Measurements from ENCODE around the gene XRN2. TPM values are rescaled to one million over a fixed set of nuclear protein-coding genes. Genes with fewer than 3 reads are reported as not detected.

XRN2 gene
- total RNA-seq, 2 experiments from 2014 or later, result 71.3 to 72.6 TPM

GRCh38 chr20:21342656-21343345 lies 39.7 kb downstream of the XRN2 start:
- Mint-ChIP-seq H3K9me3 (no peaks in the 10 kb centered on the region), H3K27ac (no peak overlapping the region), H3K4me1 (ENCODE audit: low read depth) (no peaks in the 10 kb centered on the region), H3K27me3 (no peaks in the 10 kb centered on the region), H3K36me3 (ENCODE audit: low read depth) (peaks cover 37% of the 10 kb centered on the region), H3K4me3 (no peak overlapping the region)
- POLR2A ChIA-PET, result no interaction called here
- DNase-seq, result no peak
- ATAC-seq, result no peak
- TF ChIP-seq, protein P1, sequence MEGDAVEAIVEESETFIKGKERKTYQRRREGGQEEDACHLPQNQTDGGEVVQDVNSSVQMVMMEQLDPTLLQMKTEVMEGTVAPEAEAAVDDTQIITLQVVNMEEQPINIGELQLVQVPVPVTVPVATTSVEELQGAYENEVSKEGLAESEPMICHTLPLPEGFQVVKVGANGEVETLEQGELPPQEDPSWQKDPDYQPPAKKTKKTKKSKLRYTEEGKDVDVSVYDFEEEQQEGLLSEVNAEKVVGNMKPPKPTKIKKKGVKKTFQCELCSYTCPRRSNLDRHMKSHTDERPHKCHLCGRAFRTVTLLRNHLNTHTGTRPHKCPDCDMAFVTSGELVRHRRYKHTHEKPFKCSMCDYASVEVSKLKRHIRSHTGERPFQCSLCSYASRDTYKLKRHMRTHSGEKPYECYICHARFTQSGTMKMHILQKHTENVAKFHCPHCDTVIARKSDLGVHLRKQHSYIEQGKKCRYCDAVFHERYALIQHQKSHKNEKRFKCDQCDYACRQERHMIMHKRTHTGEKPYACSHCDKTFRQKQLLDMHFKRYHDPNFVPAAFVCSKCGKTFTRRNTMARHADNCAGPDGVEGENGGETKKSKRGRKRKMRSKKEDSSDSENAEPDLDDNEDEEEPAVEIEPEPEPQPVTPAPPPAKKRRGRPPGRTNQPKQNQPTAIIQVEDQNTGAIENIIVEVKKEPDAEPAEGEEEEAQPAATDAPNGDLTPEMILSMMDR (IDR thresholded peaks at IDR 0.05), result no peak
- intact Hi-C loops (cut with micrococcal nuclease), result no loop called here
- CTCF ChIA-PET, result interaction anchor here (0.6 to 1.9 kb wide), 4 partner anchors 10 to 163 kb away, joined by 3 to 9 read pairs (median 4); no protein-coding TSS in a partner anchor

DNA sequence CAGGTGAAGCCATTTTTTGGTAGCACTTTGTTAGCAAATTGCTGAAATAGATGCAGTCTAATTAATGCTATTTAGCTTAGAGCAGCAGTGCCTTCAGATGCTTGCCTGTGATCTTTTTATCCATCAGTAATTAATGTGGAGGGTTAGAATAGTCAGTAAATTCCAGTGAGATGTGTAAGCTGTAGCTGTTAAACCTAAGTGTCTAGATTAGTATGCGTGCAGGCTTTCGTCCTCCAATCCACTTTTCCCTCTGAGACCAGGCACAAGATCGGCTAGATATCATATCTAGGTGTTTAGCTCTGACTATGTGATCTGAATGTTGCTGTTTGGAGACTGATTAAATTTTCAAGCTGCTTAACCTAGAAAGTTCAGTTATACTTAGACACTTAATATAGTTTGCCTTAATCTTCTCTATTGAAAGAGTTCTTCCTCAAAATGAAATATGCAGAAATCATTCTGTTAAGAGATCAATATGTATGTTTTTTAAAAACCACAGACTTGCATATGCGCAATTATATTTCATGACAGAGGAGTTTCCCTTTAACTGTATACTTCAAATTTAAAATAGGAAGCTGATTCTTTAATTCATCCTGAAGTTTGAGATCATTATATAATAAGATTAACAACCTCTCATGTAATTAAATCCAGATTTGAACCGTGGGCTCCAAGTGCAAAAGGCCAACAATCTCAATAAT lies 41.2 kb downstream of the XRN2 start:
- ATAC-seq (no peak), DNase-seq (no peak)
- H3K4me3 Mint-ChIP-seq, result no peak overlapping the region
- ChIA-PET POLR2A (no interaction called here), CTCF (interaction anchor here (1.0 to 1.5 kb wide), 3 partner anchors 9 to 296 kb away, joined by 3 to 5 read pairs (median 3); no protein-coding TSS in a partner anchor)
- H3K4me1 Mint-ChIP-seq (ENCODE audit: low read depth), result no peaks in the 10 kb centered on the region
- intact Hi-C loops (cut with micrococcal nuclease), result no loop called here
- no peak overlapping the region for H3K27ac Mint-ChIP-seq
- TF ChIP-seq, protein P1 (IDR thresholded peaks at IDR 0.05), result no peak
- H3K36me3 Mint-ChIP-seq (ENCODE audit: low read depth), result peaks cover 41% of the 10 kb centered on the region
- no peaks in the 10 kb centered on the region for H3K27me3 Mint-ChIP-seq
- no peaks in the 10 kb centered on the region for H3K9me3 Mint-ChIP-seq

DNA sequence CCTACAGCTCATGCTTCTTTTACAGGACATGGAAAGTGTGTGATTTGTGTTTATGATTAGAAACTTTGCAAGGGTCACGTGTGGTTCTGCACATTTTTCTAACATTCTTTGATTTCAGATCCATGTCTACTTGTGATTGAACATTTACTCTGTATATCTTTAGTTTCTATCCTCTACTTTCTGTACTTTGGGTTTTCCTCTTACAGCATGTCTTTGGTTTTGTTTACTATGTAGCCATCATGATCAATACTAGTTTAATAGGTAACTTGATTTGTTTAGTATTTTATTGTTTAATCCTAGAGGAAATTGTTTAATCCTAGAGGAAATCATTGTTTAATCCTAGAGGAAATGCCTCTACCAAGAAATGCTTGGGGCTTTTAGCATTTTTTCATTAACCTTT lies 41.8 kb downstream of the XRN2 start:
- CTCF ChIA-PET, result interaction anchor here (1.0 to 2.1 kb wide), 4 partner anchors 10 to 297 kb away, joined by 3 to 13 read pairs (median 4); no protein-coding TSS in a partner anchor
- Mint-ChIP-seq H3K27me3 (no peaks in the 10 kb centered on the region), H3K4me3 (no peak overlapping the region), H3K36me3 (ENCODE audit: low read depth) (peaks cover 39% of the 10 kb centered on the region), H3K27ac (no peak overlapping the region), H3K4me1 (ENCODE audit: low read depth) (no peaks in the 10 kb centered on the region), H3K9me3 (no peaks in the 10 kb centered on the region)
- TF ChIP-seq, protein P1 (IDR thresholded peaks at IDR 0.05), result no peak
- POLR2A ChIA-PET, result no interaction called here
- no peak for DNase-seq
- intact Hi-C loops (cut with micrococcal nuclease), result no loop called here
- ATAC-seq, result no peak

- intact Hi-C loops (cut with micrococcal nuclease), result no loop called here
- DNase-seq (no peak), ATAC-seq (no peak)
- Mint-ChIP-seq H3K27ac (no peak overlapping the region), H3K36me3 (ENCODE audit: low read depth) (peaks cover 20% of the 10 kb centered on the region), H3K9me3 (no peaks in the 10 kb centered on the region), H3K4me3 (no peak overlapping the region), H3K27me3 (no peaks in the 10 kb centered on the region), H3K4me1 (ENCODE audit: low read depth) (no peaks in the 10 kb centered on the region)
- CTCF ChIA-PET, result interaction anchor here (0.7 to 3.0 kb wide), 5 partner anchors 14 to 152 kb away, joined by 3 to 17 read pairs (median 3); no protein-coding TSS in a partner anchor
- TF ChIP-seq, protein P1 (IDR thresholded peaks at IDR 0.05), result no peak
- POLR2A ChIA-PET, result interaction anchor here (0.7 kb wide), 1 partner anchor 22 kb away, joined by 3 read pairs; no protein-coding TSS in a partner anchor
Observed at GRCh38 chr20:21352703-21353102, 49.6 kb downstream of the XRN2 start.

DNA sequence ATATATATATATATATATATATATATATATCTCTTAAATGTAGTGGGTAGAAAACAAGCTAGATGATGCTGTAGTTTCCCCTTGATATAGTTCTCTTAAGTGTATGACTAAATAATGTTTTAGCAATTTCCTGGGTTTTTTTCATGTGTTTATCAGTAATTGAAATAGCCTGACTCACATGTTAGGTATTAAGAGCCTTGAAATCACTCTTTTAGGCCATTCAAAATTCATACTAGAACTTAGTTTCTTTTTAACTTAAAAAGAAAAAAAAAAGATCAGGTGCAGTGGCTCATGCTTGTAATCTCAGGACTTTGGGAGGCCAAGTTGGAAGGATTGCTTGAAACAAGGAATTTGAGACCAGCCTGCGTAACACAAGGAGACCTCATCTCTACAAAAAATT lies 50.1 kb downstream of the XRN2 start:
- H3K4me3 Mint-ChIP-seq, result no peak overlapping the region
- H3K4me1 Mint-ChIP-seq (ENCODE audit: low read depth), result no peaks in the 10 kb centered on the region
- DNase-seq (no peak), ATAC-seq (no peak)
- H3K9me3 Mint-ChIP-seq, result no peaks in the 10 kb centered on the region
- intact Hi-C loops (cut with micrococcal nuclease), result no loop called here
- CTCF ChIA-PET, result interaction anchor here (0.6 to 3.0 kb wide), 6 partner anchors 14 to 152 kb away, joined by 3 to 17 read pairs (median 3); no protein-coding TSS in a partner anchor
- H3K36me3 Mint-ChIP-seq (ENCODE audit: low read depth), result peaks cover 14% of the 10 kb centered on the region
- H3K27me3 Mint-ChIP-seq, result no peaks in the 10 kb centered on the region
- no peak overlapping the region for H3K27ac Mint-ChIP-seq
- POLR2A ChIA-PET, result no interaction called here
- TF ChIP-seq, protein P1 (IDR thresholded peaks at IDR 0.05), result no peak
